IPS-20b (cell line): Measurements from ENCODE around the gene NEK5.

Source experiments
- H3K27ac ChIP-seq: one replicate; pipeline ENCODE4 v1.5.1; 2013; ENCODE audit warnings: low read length
- H3K27me3 ChIP-seq: 2 replicates; pipeline ENCODE4 v1.6.1; 2013; ENCODE audit warnings: mild to moderate bottlenecking, low read length, inconsistent platforms; ENCODE audit not compliant: insufficient read depth
- H3K36me3 ChIP-seq: 2 replicates; pipeline ENCODE4 v1.6.1; 2013; ENCODE audit warnings: low read depth, mild to moderate bottlenecking, inconsistent platforms, low read length, moderate library complexity; ENCODE audit not compliant: insufficient read depth
- H3K4me1 ChIP-seq: 2 replicates; pipeline ENCODE4 v1.6.1; 2013; ENCODE audit warnings: mild to moderate bottlenecking, control low read depth, inconsistent platforms, low read length, moderate library complexity; ENCODE audit not compliant: insufficient read depth
- H3K4me3 ChIP-seq: 2 replicates; pipeline ENCODE4 v1.5.1; 2013; ENCODE audit warnings: mild to moderate bottlenecking, low read length, inconsistent platforms
- H3K9ac ChIP-seq: 2 replicates; pipeline ENCODE4 v1.6.1; 2013; ENCODE audit warnings: low read depth, mild to moderate bottlenecking, inconsistent platforms, low read length, moderate library complexity
- H3K9me3 ChIP-seq: 2 replicates; pipeline ENCODE4 v1.6.1; 2013; ENCODE audit warnings: mild to moderate bottlenecking, low read depth, low read length, inconsistent platforms; ENCODE audit not compliant: insufficient read depth

Gene NEK5

DNA sequence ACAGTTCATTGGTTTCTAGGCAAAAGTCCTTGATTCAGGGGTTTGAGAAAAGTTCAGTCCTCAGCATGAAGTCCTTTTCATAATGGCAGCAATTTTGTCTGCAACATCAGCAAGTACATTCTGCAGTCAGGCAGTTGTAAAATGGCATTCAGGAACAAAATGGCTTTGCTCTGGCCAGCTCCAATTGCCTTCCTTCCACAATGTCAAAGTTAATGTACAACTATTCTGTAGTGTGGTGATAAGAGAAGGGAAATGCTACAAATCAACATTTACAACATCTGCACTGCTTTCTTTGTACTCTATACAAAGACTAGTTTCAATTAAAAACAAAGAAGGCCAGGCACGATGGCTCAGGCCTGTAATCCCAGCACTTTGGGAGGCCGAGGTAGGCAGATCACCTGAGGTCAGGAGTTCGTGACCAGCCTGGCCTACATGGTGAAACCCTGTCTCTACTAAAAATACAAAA, 32.3 kb upstream of the NEK5 start:
- 0 out of 2 replicates have a peak, but pooled peaks cover 5% of the 10 kb centered on the region for H3K9me3 ChIP-seq
- H3K36me3 ChIP-seq, result no peaks in the 10 kb centered on the region
- H3K9ac ChIP-seq, result no peak overlapping the region
- no peak overlapping the region for H3K27ac ChIP-seq
- peaks cover 26% of the 10 kb centered on the region for H3K27me3 ChIP-seq
- H3K4me1 ChIP-seq, result peaks cover 14% of the 10 kb centered on the region; the same call in 1 of the 2 replicates
- no peak overlapping the region for H3K4me3 ChIP-seq

GRCh38 chr13:52160506-52160905, 31.6 kb upstream of the NEK5 start:
- no peak overlapping the region for H3K9ac ChIP-seq
- H3K9me3 ChIP-seq, result 0 out of 2 replicates have a peak, but pooled peaks cover 5% of the 10 kb centered on the region
- H3K36me3 ChIP-seq, result no peaks in the 10 kb centered on the region
- H3K4me3 ChIP-seq, result no peak overlapping the region
- peaks cover 26% of the 10 kb centered on the region for H3K27me3 ChIP-seq
- peaks cover 14% of the 10 kb centered on the region; the same call in 1 of the 2 replicates for H3K4me1 ChIP-seq
- no peak overlapping the region for H3K27ac ChIP-seq

DNA sequence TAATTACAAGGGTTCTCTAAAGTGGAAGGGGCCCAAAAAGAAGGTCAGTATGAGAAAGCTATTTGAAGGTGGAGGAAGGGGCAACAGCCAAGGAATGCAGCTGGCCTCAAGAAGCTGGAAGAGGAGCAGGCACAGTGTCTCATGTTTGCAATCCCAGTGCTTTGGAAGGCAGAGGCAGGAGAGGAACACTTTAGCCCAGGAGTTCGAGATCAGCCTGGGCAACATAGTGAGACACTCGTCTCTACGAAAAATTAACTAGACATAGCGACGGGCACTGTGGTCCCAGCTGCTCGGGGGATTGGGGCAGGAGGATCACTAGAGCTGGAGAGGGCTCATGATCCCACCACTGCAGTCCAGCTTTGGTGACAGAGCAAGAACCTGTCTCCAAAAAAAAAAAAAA, 31.2 kb upstream of the NEK5 start:
- Histone ChIP-seq H3K9me3 (0 out of 2 replicates have a peak, but pooled peaks cover 5% of the 10 kb centered on the region), H3K27ac (no peak overlapping the region), H3K36me3 (no peaks in the 10 kb centered on the region), H3K9ac (no peak overlapping the region), H3K27me3 (peaks cover 26% of the 10 kb centered on the region), H3K4me3 (no peak overlapping the region), H3K4me1 (peaks cover 14% of the 10 kb centered on the region; the same call in 1 of the 2 replicates)

GRCh38 chr13:52159159-52159982, 30.5 kb upstream of the NEK5 start, which contains the start of gene NEK3:
Gene NEK3, minus strand, starts transcription at chr13:52159597. Its CDS starts 3,406 bp downstream, at chr13:52156191.
- H3K4me1 ChIP-seq, result peaks cover 14% of the 10 kb centered on the region; the same call in 1 of the 2 replicates
- 0 out of 2 replicates have a peak, but pooled peaks cover 5% of the 10 kb centered on the region for H3K9me3 ChIP-seq
- H3K27ac ChIP-seq, result no peak within 1 kb of the TSS
- peaks cover 26% of the 10 kb centered on the region for H3K27me3 ChIP-seq
- peak within 1 kb of the TSS; percentile 88 for H3K4me3 ChIP-seq
- H3K36me3 ChIP-seq, result no peaks in the 10 kb centered on the region
- peak within 1 kb of the TSS; percentile 76 for H3K9ac ChIP-seq

- Histone ChIP-seq H3K27me3 (peaks cover 26% of the 10 kb centered on the region), H3K9me3 (0 out of 2 replicates have a peak, but pooled peaks cover 5% of the 10 kb centered on the region), H3K4me1 (peaks cover 14% of the 10 kb centered on the region; the same call in 1 of the 2 replicates), H3K36me3 (no peaks in the 10 kb centered on the region), H3K27ac (no peak overlapping the region), H3K9ac (peak overlapping the region; percentile 76), H3K4me3 (peak overlapping the region; percentile 88)
Observed at GRCh38 chr13:52158629-52159158, 29.8 kb upstream of the NEK5 start.

DNA sequence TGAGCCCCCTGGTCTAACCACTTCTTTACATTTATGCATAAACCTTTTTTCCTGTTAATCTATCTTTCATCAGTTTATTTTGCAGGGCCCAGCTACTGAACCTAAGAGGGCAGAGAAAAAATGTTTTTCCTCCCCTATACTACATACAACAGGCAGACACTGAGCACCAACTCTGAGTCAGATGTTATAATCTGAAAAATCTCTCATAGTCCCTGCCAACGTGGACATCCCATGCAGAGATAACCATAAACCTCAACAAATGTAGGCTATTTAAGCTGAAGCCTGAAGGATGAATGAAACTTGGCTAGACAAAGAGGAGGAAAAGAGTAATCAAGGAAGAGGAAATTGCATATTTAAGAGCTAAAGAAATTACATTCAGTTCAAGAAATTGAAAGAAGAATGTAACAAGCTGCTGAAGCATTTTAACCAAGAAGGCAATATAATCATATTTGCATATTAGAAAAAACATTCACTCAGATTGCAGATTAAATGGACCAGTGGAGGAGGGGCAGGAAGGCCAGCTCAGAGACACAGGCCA, 27.9 kb upstream of the NEK5 start:
- Histone ChIP-seq H3K9ac (no peak overlapping the region), H3K36me3 (peaks cover 5% of the 10 kb centered on the region), H3K4me3 (no peak overlapping the region), H3K9me3 (0 out of 2 replicates have a peak, but pooled peaks cover 5% of the 10 kb centered on the region), H3K4me1 (peaks cover 8% of the 10 kb centered on the region; the same call in 1 of the 2 replicates), H3K27me3 (peaks cover 26% of the 10 kb centered on the region), H3K27ac (no peak overlapping the region)

- peaks cover 19% of the 10 kb centered on the region for H3K36me3 ChIP-seq
- no peak overlapping the region for H3K4me3 ChIP-seq
Observed at GRCh38 chr13:52155177-52155576, 26.3 kb upstream of the NEK5 start.

DNA sequence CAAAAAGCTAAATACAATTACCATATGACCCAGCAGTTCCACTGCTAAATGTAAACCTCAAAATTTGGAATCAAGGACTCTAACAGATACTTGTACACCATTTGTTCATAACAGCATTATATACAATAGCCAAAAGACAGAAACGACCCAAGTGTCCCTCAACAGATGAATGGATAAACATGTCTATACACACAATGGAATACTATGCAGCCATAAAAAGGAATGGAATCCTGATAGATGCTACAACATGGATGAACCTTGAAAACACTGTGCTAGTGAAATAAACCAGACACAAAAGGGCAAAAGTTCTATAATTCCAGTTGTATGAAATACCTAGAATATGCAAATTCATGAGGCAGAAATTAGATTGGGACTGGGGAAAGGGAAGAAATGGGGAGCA, 18.4 kb upstream of the NEK5 start:
- H3K36me3 ChIP-seq, result peaks cover 31% of the 10 kb centered on the region
- no peaks in the 10 kb centered on the region for H3K4me1 ChIP-seq
- no peaks in the 10 kb centered on the region for H3K27me3 ChIP-seq
- H3K9ac ChIP-seq, result no peak overlapping the region
- no peak overlapping the region for H3K4me3 ChIP-seq
- no peaks in the 10 kb centered on the region for H3K9me3 ChIP-seq
- H3K27ac ChIP-seq, result no peak overlapping the region

More at GRCh38 chr13:52155177-52155576, 26.3 kb upstream of the NEK5 start:
- Histone ChIP-seq H3K9ac (no peak overlapping the region), H3K27me3 (peaks cover 17% of the 10 kb centered on the region), H3K9me3 (0 out of 2 replicates have a peak, but pooled peaks cover 5% of the 10 kb centered on the region), H3K4me1 (peaks cover 8% of the 10 kb centered on the region; the same call in 1 of the 2 replicates), H3K27ac (no peak overlapping the region)

GRCh38 chr13:52141299-52141698, 12.4 kb upstream of the NEK5 start:
- H3K9ac ChIP-seq, result no peak overlapping the region
- H3K27ac ChIP-seq, result no peak overlapping the region
- H3K9me3 ChIP-seq, result no peaks in the 10 kb centered on the region
- H3K36me3 ChIP-seq, result peaks cover 9% of the 10 kb centered on the region; the same call in 1 of the 2 replicates
- no peaks in the 10 kb centered on the region for H3K27me3 ChIP-seq
- H3K4me3 ChIP-seq, result no peak overlapping the region
- no peaks in the 10 kb centered on the region for H3K4me1 ChIP-seq

DNA sequence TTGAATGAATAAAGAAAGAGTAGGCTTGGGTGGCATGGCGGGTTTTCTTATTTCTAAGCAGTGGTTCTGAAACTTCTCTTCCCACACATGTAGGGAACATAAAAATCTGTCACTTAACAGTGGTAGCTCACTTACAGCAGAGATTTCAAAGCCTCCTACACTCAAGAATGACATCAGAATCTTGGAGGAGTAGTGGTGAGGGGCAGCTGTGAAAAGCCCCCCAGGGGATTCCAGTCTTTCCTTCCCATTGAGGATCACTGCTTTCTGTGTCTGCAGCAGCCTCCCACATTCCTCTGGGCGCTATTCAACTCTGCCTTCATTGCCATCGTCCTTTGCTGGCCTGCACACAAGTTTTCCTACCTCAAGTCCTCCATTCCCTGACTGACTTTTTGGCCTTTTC, 8.6 kb upstream of the NEK5 start:
- Histone ChIP-seq H3K36me3 (peaks cover 25% of the 10 kb centered on the region), H3K4me3 (no peak overlapping the region), H3K9ac (no peak overlapping the region), H3K27me3 (no peaks in the 10 kb centered on the region), H3K27ac (no peak overlapping the region), H3K9me3 (no peaks in the 10 kb centered on the region), H3K4me1 (no peaks in the 10 kb centered on the region)

GRCh38 chr13:52136763-52137162, 7.9 kb upstream of the NEK5 start:
- H3K27me3 ChIP-seq, result no peaks in the 10 kb centered on the region
- no peaks in the 10 kb centered on the region for H3K9me3 ChIP-seq
- no peak overlapping the region for H3K27ac ChIP-seq
- no peak overlapping the region for H3K4me3 ChIP-seq
- no peaks in the 10 kb centered on the region for H3K4me1 ChIP-seq
- peaks cover 28% of the 10 kb centered on the region for H3K36me3 ChIP-seq
- H3K9ac ChIP-seq, result no peak overlapping the region
